ENCODE results near the gene PTPN14. TPM values are rescaled to one million over a fixed set of nuclear protein-coding genes. Genes with fewer than 3 reads are reported as not detected.

PTPN14 gene
- total and polyA plus RNA-seq, 2 experiments from 2014 or later: 18.7 to 70.2 TPM

DNA sequence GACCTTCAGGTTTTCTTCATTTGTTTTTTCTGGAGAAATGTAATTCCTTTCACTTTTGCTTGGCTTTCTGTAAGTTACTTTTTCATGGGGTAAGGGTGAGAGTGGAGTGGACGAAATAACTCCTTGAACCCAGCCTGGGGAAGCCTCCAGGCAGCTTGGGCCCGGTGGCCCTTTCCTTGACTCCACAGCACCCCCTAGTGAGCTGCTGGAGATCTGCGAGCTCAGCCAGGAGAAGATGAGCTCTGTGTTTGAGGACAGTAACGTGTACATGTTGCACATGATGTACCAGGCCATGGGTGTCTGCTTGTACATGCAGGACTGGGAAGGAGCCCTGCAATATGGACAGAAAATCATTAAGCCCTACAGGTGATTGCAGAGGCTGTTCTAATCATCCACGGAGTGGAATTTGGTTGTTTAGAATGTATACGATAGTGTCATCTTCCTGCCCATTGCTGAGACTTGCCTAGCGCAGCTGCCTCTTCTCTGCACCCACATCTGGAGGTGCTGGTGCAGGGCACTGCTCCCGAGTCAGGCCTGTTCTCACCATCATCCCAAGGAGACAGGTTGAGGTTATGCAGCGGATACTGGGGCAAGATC is 219.5 kb downstream of the PTPN14 start:
- no peak overlapping the region for H3K4me3 ChIP-seq
- no peak overlapping the region for H2AFZ ChIP-seq
- H3K4me1 ChIP-seq (ENCODE audit: insufficient read depth): peaks cover 3% of the 10 kb centered on the region; the same call in 1 of the 2 replicates
- H4K20me1 ChIP-seq (replicated peaks; ENCODE audit: insufficient read depth): no peaks in the 10 kb centered on the region
- TF ChIP-seq JUNB (IDR thresholded peaks at IDR 0.05; ENCODE audit: unreplicated experiment) (no peak), CTCF (conservative IDR thresholded peaks at IDR 0.05; ENCODE audit: low read depth in 2 of 2) (peak; percentile 90 to 95)
- Mint-ChIP-seq H3K4me1 (peaks cover 12% of the 10 kb centered on the region; the same call in 2 of the 3 replicates), H3K9me3 (no peaks in the 10 kb centered on the region), H3K27me3 (ENCODE audit: insufficient read depth, low read depth, poor library complexity) (peaks cover 19% of the 10 kb centered on the region), H3K4me3 (no peak overlapping the region), H3K36me3 (ENCODE audit: low read depth) (no peaks in the 10 kb centered on the region), H3K27ac (no peak overlapping the region)
- peak; percentile 51 for ATAC-seq
- H3K27ac ChIP-seq (ENCODE audit: low read depth): no peak overlapping the region
- H3K4me2 ChIP-seq: no peak overlapping the region
- H3F3A ChIP-seq (replicated peaks; ENCODE audit: low read depth): no peaks in the 10 kb centered on the region; the same call in 1 of the 2 replicates
- H3K36me3 ChIP-seq (ENCODE audit: insufficient read depth): no peaks in the 10 kb centered on the region
- no peaks in the 10 kb centered on the region for H3K9me2 ChIP-seq (ENCODE audit: insufficient read depth)
- no peaks in the 10 kb centered on the region for H3K27me3 ChIP-seq (ENCODE audit: insufficient read depth)
- no peaks in the 10 kb centered on the region for H3K79me2 ChIP-seq (replicated peaks; ENCODE audit: insufficient read depth)
- DNase-seq (ENCODE audit: low spot score): peak; percentile 79

GRCh38 chr1:214331180-214331579 is 220.2 kb downstream of the PTPN14 start:
- Histone ChIP-seq H3K4me1 (ENCODE audit: insufficient read depth) (peaks cover 3% of the 10 kb centered on the region; the same call in 1 of the 2 replicates), H4K20me1 (replicated peaks; ENCODE audit: insufficient read depth) (no peaks in the 10 kb centered on the region), H3K4me2 (no peak overlapping the region), H3K4me3 (no peak overlapping the region), H3K36me3 (ENCODE audit: insufficient read depth) (no peaks in the 10 kb centered on the region), H2AFZ (no peak overlapping the region), H3K27me3 (ENCODE audit: insufficient read depth) (no peaks in the 10 kb centered on the region), H3F3A (replicated peaks; ENCODE audit: low read depth) (no peaks in the 10 kb centered on the region; the same call in 1 of the 2 replicates), H3K79me2 (replicated peaks; ENCODE audit: insufficient read depth) (no peaks in the 10 kb centered on the region), H3K27ac (ENCODE audit: low read depth) (no peak overlapping the region), H3K9me2 (ENCODE audit: insufficient read depth) (no peaks in the 10 kb centered on the region)
- H3K36me3 Mint-ChIP-seq (ENCODE audit: low read depth): no peaks in the 10 kb centered on the region
- H3K4me3 Mint-ChIP-seq: no peak overlapping the region
- DNase-seq (ENCODE audit: low spot score): no peak
- peaks cover 15% of the 10 kb centered on the region; the same call in 2 of the 3 replicates for H3K4me1 Mint-ChIP-seq
- no peak overlapping the region for H3K27ac Mint-ChIP-seq
- ATAC-seq: no peak
- no peaks in the 10 kb centered on the region for H3K9me3 Mint-ChIP-seq
- H3K27me3 Mint-ChIP-seq (ENCODE audit: insufficient read depth, low read depth, poor library complexity): peaks cover 19% of the 10 kb centered on the region
- TF ChIP-seq STAT1 (IDR thresholded peaks at IDR 0.05; ENCODE audit: unreplicated experiment): no peak
- TF ChIP-seq CREB1 (CRISPR knock-in tag; IDR thresholded peaks at IDR 0.05; ENCODE audit: low read depth): no peak
- TF ChIP-seq CTCF (conservative IDR thresholded peaks at IDR 0.05; ENCODE audit: low read depth in 2 of 2): no peak
- no peak for TF ChIP-seq POLR2AphosphoS5 (IDR thresholded peaks at IDR 0.05; ENCODE audit: low read depth)
- no peak for TF ChIP-seq ZNF331 (CRISPR knock-in tag; IDR thresholded peaks at IDR 0.05; ENCODE audit: low read depth)
- TF ChIP-seq EZH2 (IDR thresholded peaks at IDR 0.05; ENCODE audit: low read depth, unreplicated experiment): no peak
- no peak for TF ChIP-seq NANOG (IDR thresholded peaks at IDR 0.05; ENCODE audit: borderline replicate concordance)
- no peak for TF ChIP-seq ZNF462 (CRISPR knock-in tag; IDR thresholded peaks at IDR 0.05)
- TF ChIP-seq, protein P1, sequence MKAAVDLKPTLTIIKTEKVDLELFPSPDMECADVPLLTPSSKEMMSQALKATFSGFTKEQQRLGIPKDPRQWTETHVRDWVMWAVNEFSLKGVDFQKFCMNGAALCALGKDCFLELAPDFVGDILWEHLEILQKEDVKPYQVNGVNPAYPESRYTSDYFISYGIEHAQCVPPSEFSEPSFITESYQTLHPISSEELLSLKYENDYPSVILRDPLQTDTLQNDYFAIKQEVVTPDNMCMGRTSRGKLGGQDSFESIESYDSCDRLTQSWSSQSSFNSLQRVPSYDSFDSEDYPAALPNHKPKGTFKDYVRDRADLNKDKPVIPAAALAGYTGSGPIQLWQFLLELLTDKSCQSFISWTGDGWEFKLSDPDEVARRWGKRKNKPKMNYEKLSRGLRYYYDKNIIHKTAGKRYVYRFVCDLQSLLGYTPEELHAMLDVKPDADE (IDR thresholded peaks at IDR 0.05): no peak

All from GM23338 (cell line).